ENCODE results near the gene PALLD. TPM values are rescaled to one million over a fixed set of nuclear protein-coding genes. Genes with fewer than 3 reads are reported as not detected.

Gene PALLD
- polyA plus RNA-seq, 3 donors: 6.1 to 11.8 (median 9.9) TPM

- no peaks in the 10 kb centered on the region for H3K9me3 Mint-ChIP-seq
- H3K36me3 Mint-ChIP-seq: no peaks in the 10 kb centered on the region
- Histone ChIP-seq H3K9me3 (replicated peaks in 1 of 2; ENCODE audit: control insufficient read depth in 1 of 2, insufficient read depth in 1 of 2, low read length in 2 of 2) (no peaks in the 10 kb centered on the region), H2AFZ (ENCODE audit: insufficient read depth, low read depth, low read length, poor library complexity, severe bottlenecking) (no peak overlapping the region), H3K9ac (ENCODE audit: insufficient read depth, low read length, poor library complexity, severe bottlenecking) (no peak overlapping the region), H3K79me2 (ENCODE audit: insufficient read depth, low read length) (no peaks in the 10 kb centered on the region), H3K27ac (ENCODE audit: low read depth in 1 of 2, low read length in 2 of 2) (no peak overlapping the region), H3K36me3 (replicated peaks in 1 of 2; ENCODE audit: control insufficient read depth in 1 of 2, insufficient read depth in 2 of 2, low read length in 2 of 2) (no peaks in the 10 kb centered on the region), H3K4me3 (replicated peaks in 1 of 3; ENCODE audit: low read depth in 2 of 3, low read length in 3 of 3) (no peak overlapping the region), H4K20me1 (ENCODE audit: insufficient read depth, low read length) (no peaks in the 10 kb centered on the region), H3K4me2 (replicated peaks; ENCODE audit: extremely low read depth, low read length, poor library complexity, severe bottlenecking) (no peak overlapping the region), H3K4me1 (ENCODE audit: control insufficient read depth in 1 of 2, insufficient read depth in 2 of 2, low read length in 2 of 2) (no peaks in the 10 kb centered on the region), H3K27me3 (ENCODE audit: control insufficient read depth in 2 of 2, insufficient read depth in 2 of 2, low read length in 2 of 2) (no peaks in the 10 kb centered on the region)
- DNase-seq: no peak
- TF ChIP-seq CTCF (IDR thresholded peaks at IDR 0.05): no peak
- H3K4me3 Mint-ChIP-seq: no peak overlapping the region
- 100% methylated on average over 1 of the region's 5 CpGs for WGBS (ENCODE audit: insufficient coverage)
- intact Hi-C loops (cut with micrococcal nuclease): no loop called here
- no peak overlapping the region for H3K27ac Mint-ChIP-seq
- H3K27me3 Mint-ChIP-seq (ENCODE audit: low read depth in 3 of 3): peaks cover 0 to 6% (median 3%) of the 10 kb centered on the region in 3 donors
- H3K4me1 Mint-ChIP-seq: peaks cover 3% of the 10 kb centered on the region
These were observed 368.1 kb downstream of the PALLD start for GRCh38 chr4:168864821-168865541.

- Histone ChIP-seq H3K27ac (ENCODE audit: low read depth in 1 of 2, low read length in 2 of 2) (no peak overlapping the region), H3K9ac (ENCODE audit: insufficient read depth, low read length, poor library complexity, severe bottlenecking) (no peak overlapping the region), H3K4me1 (ENCODE audit: control insufficient read depth in 1 of 2, insufficient read depth in 2 of 2, low read length in 2 of 2) (no peaks in the 10 kb centered on the region), H3K27me3 (ENCODE audit: control insufficient read depth in 2 of 2, insufficient read depth in 2 of 2, low read length in 2 of 2) (no peaks in the 10 kb centered on the region), H3K4me3 (replicated peaks in 1 of 3; ENCODE audit: low read depth in 2 of 3, low read length in 3 of 3) (no peak overlapping the region), H2AFZ (ENCODE audit: insufficient read depth, low read depth, low read length, poor library complexity, severe bottlenecking) (no peak overlapping the region), H3K79me2 (ENCODE audit: insufficient read depth, low read length) (no peaks in the 10 kb centered on the region), H3K36me3 (replicated peaks in 1 of 2; ENCODE audit: control insufficient read depth in 1 of 2, insufficient read depth in 2 of 2, low read length in 2 of 2) (no peaks in the 10 kb centered on the region), H4K20me1 (ENCODE audit: insufficient read depth, low read length) (no peaks in the 10 kb centered on the region), H3K4me2 (replicated peaks; ENCODE audit: extremely low read depth, low read length, poor library complexity, severe bottlenecking) (no peak overlapping the region), H3K9me3 (replicated peaks in 1 of 2; ENCODE audit: control insufficient read depth in 1 of 2, insufficient read depth in 1 of 2, low read length in 2 of 2) (no peaks in the 10 kb centered on the region)
- no peaks in the 10 kb centered on the region for H3K9me3 Mint-ChIP-seq
- intact Hi-C loops (cut with micrococcal nuclease): no loop called here
- DNase-seq: no peak
- H3K4me3 Mint-ChIP-seq: no peak overlapping the region
- peaks cover 3% of the 10 kb centered on the region for H3K4me1 Mint-ChIP-seq
- no peak for TF ChIP-seq CTCF (IDR thresholded peaks at IDR 0.05)
- H3K27ac Mint-ChIP-seq: no peak overlapping the region
- peaks cover 0 to 6% (median 3%) of the 10 kb centered on the region in 3 donors for H3K27me3 Mint-ChIP-seq (ENCODE audit: low read depth in 3 of 3)
- WGBS (ENCODE audit: insufficient coverage): 100% methylated on average over 2 of the region's 3 CpGs
- no peaks in the 10 kb centered on the region for H3K36me3 Mint-ChIP-seq
These were observed 369.0 kb downstream of the PALLD start for GRCh38 chr4:168865854-168866253.

All from CD14-positive monocyte (primary cell).